ENCODE results near the gene PHTF2.

GRCh38 chr7:77887567-77887966 lies 89.0 kb downstream of the PHTF2 start:
- TF ChIP-seq, protein P1, sequence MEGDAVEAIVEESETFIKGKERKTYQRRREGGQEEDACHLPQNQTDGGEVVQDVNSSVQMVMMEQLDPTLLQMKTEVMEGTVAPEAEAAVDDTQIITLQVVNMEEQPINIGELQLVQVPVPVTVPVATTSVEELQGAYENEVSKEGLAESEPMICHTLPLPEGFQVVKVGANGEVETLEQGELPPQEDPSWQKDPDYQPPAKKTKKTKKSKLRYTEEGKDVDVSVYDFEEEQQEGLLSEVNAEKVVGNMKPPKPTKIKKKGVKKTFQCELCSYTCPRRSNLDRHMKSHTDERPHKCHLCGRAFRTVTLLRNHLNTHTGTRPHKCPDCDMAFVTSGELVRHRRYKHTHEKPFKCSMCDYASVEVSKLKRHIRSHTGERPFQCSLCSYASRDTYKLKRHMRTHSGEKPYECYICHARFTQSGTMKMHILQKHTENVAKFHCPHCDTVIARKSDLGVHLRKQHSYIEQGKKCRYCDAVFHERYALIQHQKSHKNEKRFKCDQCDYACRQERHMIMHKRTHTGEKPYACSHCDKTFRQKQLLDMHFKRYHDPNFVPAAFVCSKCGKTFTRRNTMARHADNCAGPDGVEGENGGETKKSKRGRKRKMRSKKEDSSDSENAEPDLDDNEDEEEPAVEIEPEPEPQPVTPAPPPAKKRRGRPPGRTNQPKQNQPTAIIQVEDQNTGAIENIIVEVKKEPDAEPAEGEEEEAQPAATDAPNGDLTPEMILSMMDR (conservative IDR thresholded peaks at IDR 0.05; ENCODE audit: low read depth, low read length): no peak
- TF ChIP-seq RAD21 (IDR thresholded peaks at IDR 0.05; ENCODE audit: low read length) (no peak), RFX5 (IDR thresholded peaks at IDR 0.05; ENCODE audit: low read depth, low read length) (no peak), USF2 (IDR thresholded peaks at IDR 0.05; ENCODE audit: low read depth, low read length) (no peak), SMC3 (IDR thresholded peaks at IDR 0.05; ENCODE audit: low read depth, low read length) (no peak), CHD1 (IDR thresholded peaks at IDR 0.05; ENCODE audit: low read depth, low read length) (no peak), POLR2A (IDR thresholded peaks at IDR 0.05; ENCODE audit: low read depth, low read length) (no peak), RCOR1 (IDR thresholded peaks at IDR 0.05; ENCODE audit: insufficient replicate concordance, low read length) (no peak), NFE2L2 (IDR thresholded peaks at IDR 0.05; ENCODE audit: low read depth, low read length) (peak; percentile 73), MXI1 (IDR thresholded peaks at IDR 0.05; ENCODE audit: borderline replicate concordance, low read depth, low read length) (no peak), MAZ (IDR thresholded peaks at IDR 0.05; ENCODE audit: borderline replicate concordance, low read depth, low read length) (no peak), FOS (IDR thresholded peaks at IDR 0.05; ENCODE audit: low read depth, low read length) (peak; percentile 69)
- TF ChIP-seq, protein P2, sequence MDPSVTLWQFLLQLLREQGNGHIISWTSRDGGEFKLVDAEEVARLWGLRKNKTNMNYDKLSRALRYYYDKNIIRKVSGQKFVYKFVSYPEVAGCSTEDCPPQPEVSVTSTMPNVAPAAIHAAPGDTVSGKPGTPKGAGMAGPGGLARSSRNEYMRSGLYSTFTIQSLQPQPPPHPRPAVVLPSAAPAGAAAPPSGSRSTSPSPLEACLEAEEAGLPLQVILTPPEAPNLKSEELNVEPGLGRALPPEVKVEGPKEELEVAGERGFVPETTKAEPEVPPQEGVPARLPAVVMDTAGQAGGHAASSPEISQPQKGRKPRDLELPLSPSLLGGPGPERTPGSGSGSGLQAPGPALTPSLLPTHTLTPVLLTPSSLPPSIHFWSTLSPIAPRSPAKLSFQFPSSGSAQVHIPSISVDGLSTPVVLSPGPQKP (IDR thresholded peaks at IDR 0.05; ENCODE audit: borderline replicate concordance, low read depth, low read length): no peak

All from IMR-90 (cell line).